Naive B cell (primary cell): ENCODE results near the gene GRM3. TPM values are rescaled to one million over a fixed set of nuclear protein-coding genes. Genes with fewer than 3 reads are reported as not detected.
A peak's percentile ranks its signal among the peaks of the same experiment; 100 is the strongest.

Experiments used
- ATAC-seq, 2 donors: fragments of 150-1000 bp; cut with Tn5 transposase; 2 replicates each; pipeline ENCODE4 v1.10.0; 2021; ENCODE audit warnings: low read depth in 2 of 2, mild to moderate bottlenecking in 2 of 2, moderate library complexity in 2 of 2
- DNase-seq: peaks from one replicate; pipeline ENCODE4 v3.0.0; 2022
- H3K27ac Mint-ChIP-seq, 6 donors: one replicate each; pipeline ENCODE4 v1.8.0; 2020 to 2022; ENCODE audit warnings: mild to moderate bottlenecking in 6 of 6, mixed read lengths in 6 of 6, moderate library complexity in 5 of 6, inconsistent platforms in 2 of 6
- H3K27me3 Mint-ChIP-seq, 3 donors: one replicate each; pipeline ENCODE4 v1.8.0; 2021 to 2022; ENCODE audit warnings: mixed read lengths in 3 of 3, mild to moderate bottlenecking in 1 of 3
- H3K36me3 Mint-ChIP-seq, 2 donors: one replicate each; pipeline ENCODE4 v1.8.0; 2020 to 2022; ENCODE audit warnings: mixed read lengths in 2 of 2, inconsistent platforms in 1 of 2, mild to moderate bottlenecking in 1 of 2
- H3K4me1 Mint-ChIP-seq, 3 donors: one replicate each; pipeline ENCODE4 v1.8.0; 2020 to 2022; ENCODE audit warnings: mixed read lengths in 3 of 3, inconsistent platforms in 1 of 3, mild to moderate bottlenecking in 1 of 3, moderate library complexity in 1 of 3
- H3K4me3 Mint-ChIP-seq, 8 donors: one replicate each; pipeline ENCODE4 v1.8.0; 2020 to 2022; ENCODE audit warnings: mild to moderate bottlenecking in 8 of 8, mixed read lengths in 8 of 8, moderate library complexity in 8 of 8, inconsistent platforms in 2 of 8
- H3K9me3 Mint-ChIP-seq, 7 donors: one replicate each; pipeline ENCODE4 v1.8.0; 2020 to 2022; ENCODE audit warnings: mixed read lengths in 7 of 7, mild to moderate bottlenecking in 5 of 7, inconsistent platforms in 2 of 7, moderate library complexity in 1 of 7
- polyA plus RNA-seq, 6 donors: library from polyadenylated mRNA; unstranded; fragments of 300-500 nt; fragmentation: Illumina TruSeq; gene quantifications; one replicate each; pipeline ENCODE4 v1.2.3, GENCODE V29; 2021; ENCODE audit warnings: low read depth in 6 of 6

Gene GRM3
- polyA plus RNA-seq, 6 donors from 2014 or later: 0.05 to 0.06 TPM; not detected in 4

DNA sequence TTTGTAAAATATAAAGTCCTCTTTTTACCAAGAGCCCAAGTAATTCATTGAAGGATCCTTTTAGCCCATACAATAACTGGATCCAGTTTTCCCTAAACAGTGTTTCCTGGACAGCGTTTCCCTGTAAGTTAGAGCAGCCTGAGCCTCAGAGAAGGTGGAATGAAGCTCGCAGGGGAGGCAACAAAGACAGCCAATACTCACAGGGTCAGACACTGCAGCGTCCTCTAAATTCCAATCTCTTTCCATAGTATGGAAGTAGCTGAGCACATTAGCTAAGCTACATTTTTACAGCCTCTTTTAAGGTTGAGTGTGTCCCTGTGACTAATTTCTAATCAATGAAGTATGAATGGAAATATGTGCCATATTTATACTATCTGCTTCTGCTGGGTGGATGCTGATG is 193.5 kb downstream of the GRM3 start:
- no peaks in the 10 kb centered on the region for H3K4me1 Mint-ChIP-seq
- ATAC-seq (no peak), DNase-seq (no peak)
- peaks cover 0 to 2% (median 0%) of the 10 kb centered on the region in 7 donors for H3K9me3 Mint-ChIP-seq
- H3K27ac Mint-ChIP-seq: no peak overlapping the region
- no peak overlapping the region for H3K4me3 Mint-ChIP-seq
- peaks cover 0 to 7% (median 0%) of the 10 kb centered on the region in 3 donors for H3K27me3 Mint-ChIP-seq
- H3K36me3 Mint-ChIP-seq: no peaks in the 10 kb centered on the region

DNA sequence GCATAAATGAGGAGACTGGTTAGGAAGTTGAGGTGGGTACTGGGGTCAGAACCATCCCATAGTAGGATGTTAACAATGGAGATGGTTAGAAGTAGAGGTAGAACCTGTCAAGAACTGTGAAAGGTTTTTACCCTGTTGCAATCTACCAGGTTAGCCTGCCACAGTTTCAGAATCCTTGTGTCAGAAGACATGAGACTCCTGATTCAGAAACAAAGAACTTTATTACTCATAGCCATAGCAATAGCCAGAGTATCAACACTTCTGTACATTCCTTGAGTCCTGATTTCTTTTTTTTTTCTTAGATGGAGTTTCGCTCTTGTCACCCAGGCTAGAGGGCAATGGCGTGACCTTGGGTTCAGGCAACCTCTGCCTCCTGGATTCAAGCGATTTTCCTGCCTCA is 200.9 kb downstream of the GRM3 start:
- H3K36me3 Mint-ChIP-seq: no peaks in the 10 kb centered on the region
- no peak overlapping the region for H3K27ac Mint-ChIP-seq
- peaks cover 0 to 6% (median 0%) of the 10 kb centered on the region in 7 donors for H3K9me3 Mint-ChIP-seq

DNA sequence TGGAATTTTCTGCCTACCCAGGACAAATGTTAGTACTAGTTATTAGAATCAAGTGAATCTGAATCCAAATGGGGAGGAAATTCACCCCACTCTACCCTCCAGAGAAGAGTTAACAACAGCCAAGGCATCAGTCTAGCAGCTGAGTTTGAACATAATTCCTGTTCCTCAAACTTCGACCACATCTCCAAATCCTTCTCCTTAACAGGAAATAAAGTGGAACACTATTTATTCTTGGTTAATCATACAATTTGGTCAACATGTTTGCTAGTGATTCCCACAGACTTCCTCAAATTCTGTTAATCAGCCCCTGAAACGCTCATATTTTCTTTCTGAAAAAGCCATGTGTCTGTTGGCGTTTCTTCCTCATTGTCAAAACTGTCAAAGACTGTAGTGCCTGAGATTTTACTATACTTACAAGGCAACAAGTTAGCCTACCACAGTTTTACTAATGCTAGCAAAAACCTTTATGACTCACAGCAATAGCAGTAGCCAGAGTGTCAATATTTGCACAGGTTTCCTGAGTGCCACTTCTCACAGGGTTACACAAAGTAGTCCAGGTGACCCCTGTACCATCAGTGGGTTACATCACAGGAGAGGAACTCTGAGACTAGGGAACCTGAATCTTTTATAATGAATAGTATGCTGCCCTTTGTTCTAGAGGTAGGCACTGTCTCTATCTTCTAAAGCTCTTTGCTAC is 202.9 kb downstream of the GRM3 start:
- Mint-ChIP-seq H3K4me1 (no peaks in the 10 kb centered on the region), H3K9me3 (peaks cover 0 to 6% (median 0%) of the 10 kb centered on the region in 7 donors), H3K4me3 (no peak overlapping the region), H3K27me3 (peaks cover 0 to 12% (median 8%) of the 10 kb centered on the region in 3 donors), H3K27ac (no peak overlapping the region), H3K36me3 (no peaks in the 10 kb centered on the region)
- ATAC-seq: no peak
- no peak for DNase-seq

More for the DNA sequence above, 200.9 kb downstream of the GRM3 start:
- H3K27me3 Mint-ChIP-seq: peaks cover 0 to 8% (median 5%) of the 10 kb centered on the region in 3 donors
- ATAC-seq: no peak
- no peaks in the 10 kb centered on the region for H3K4me1 Mint-ChIP-seq
- no peak overlapping the region for H3K4me3 Mint-ChIP-seq
- no peak for DNase-seq

DNA sequence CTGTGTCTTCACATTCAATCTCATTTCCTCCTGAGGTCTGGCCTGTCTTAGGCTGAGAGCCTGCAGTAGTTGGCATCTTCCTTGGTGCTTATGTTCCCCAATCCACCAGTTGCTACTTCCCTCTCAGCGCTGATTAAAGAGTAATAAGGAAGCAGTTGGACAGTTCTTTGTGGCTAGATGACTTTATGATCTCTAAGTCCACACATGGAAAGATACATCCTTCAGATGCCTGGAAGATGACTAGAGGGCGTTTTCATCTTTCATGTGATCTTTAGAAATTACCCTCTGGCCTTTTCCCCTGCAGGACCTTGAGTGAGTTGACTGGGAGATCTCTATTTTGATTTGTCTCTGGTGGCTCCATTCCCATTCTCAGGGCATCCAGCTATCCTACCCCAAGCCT is 204.5 kb downstream of the GRM3 start:
- Mint-ChIP-seq H3K4me3 (no peak overlapping the region), H3K36me3 (no peaks in the 10 kb centered on the region)
- no peak for DNase-seq

DNA sequence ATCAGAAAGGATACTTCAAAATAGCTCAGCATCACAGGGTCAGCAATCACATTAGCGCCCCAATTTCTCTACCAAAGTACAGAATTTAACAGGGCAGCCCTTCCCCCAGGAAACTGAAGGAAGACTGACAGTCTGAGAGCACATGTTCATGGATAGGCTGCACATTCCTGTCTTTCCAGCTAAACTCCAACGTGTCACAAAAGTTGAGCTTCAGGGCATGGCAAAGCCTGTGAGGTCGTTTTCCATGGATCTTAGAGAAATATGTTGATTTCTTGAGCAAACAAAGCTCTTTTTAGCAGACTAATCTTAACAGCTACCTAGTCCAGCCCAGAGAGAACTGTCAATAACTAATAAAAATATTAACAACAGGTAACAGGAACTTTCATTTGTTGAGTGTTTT is 207.9 kb downstream of the GRM3 start:
- H3K36me3 Mint-ChIP-seq: no peaks in the 10 kb centered on the region
- peaks cover 0 to 3% (median 0%) of the 10 kb centered on the region in 7 donors for H3K9me3 Mint-ChIP-seq
- DNase-seq (no peak), ATAC-seq (no peak)
- H3K27me3 Mint-ChIP-seq: peaks cover 0 to 19% (median 1%) of the 10 kb centered on the region in 3 donors
- H3K4me3 Mint-ChIP-seq: no peak overlapping the region
- H3K27ac Mint-ChIP-seq: no peak overlapping the region
- H3K4me1 Mint-ChIP-seq: no peaks in the 10 kb centered on the region

More for the DNA sequence above, 204.5 kb downstream of the GRM3 start:
- H3K27ac Mint-ChIP-seq: peak overlapping the region in 1 of 6 donors; percentile 59
- H3K27me3 Mint-ChIP-seq: peaks cover 0 to 12% (median 8%) of the 10 kb centered on the region in 3 donors
- no peaks in the 10 kb centered on the region for H3K4me1 Mint-ChIP-seq
- H3K9me3 Mint-ChIP-seq: peaks cover 0 to 6% (median 0%) of the 10 kb centered on the region in 7 donors
- no peak for ATAC-seq

DNA sequence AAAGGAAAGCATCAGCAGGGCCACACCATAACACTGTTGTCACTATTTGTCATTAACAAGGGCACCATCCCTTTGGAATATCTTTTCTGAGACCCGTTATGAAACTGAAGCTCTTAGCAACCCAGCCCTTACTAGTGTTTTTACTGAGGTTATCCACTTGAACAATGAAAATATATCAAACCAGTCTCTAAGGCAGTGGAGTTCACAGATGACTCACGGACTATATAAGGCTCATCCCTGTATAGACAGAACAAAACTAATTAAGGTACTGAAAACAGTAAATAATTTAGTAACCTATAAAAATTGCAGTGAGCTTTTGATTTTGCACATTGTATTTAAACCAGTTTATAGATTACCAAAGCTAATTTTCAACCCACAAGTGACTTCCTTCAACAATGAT is 219.7 kb downstream of the GRM3 start:
- Mint-ChIP-seq H3K36me3 (peaks cover 0 to 2% of the 10 kb centered on the region in 2 donors), H3K4me1 (no peaks in the 10 kb centered on the region), H3K9me3 (peaks cover 0 to 6% (median 3%) of the 10 kb centered on the region in 7 donors), H3K4me3 (no peak overlapping the region), H3K27me3 (no peaks in the 10 kb centered on the region), H3K27ac (no peak overlapping the region)
- ATAC-seq (no peak), DNase-seq (no peak)

DNA sequence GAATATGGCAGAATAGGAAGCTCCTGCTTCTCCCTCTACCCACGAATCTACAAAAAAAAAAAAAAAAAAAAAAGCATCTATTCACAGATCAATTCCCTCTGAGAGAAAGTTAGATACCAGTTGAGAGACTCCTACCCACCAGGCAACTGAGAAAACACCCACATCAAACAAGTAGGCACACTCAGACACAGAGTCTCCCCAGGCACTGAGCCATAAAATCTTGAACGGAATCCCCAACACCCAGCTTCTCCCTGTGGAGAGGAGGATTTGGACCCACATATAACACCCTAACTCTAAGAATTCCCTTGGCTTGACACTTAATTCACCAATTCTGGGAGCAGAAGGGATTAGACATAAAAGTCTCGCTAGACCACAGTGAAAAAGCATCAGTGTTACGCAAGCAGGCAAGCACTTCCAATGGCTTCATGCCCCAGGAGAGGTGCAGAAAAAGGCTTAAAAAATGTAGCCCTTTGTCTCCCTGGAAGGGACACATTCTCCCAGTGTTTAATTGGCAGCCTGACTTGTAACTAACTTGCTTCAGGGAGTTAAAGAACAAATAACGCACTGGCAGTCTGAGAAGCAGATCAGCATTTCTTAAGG is 223.6 kb downstream of the GRM3 start:
- no peak overlapping the region for H3K4me3 Mint-ChIP-seq
- ATAC-seq (no peak), DNase-seq (no peak)
- H3K9me3 Mint-ChIP-seq: peaks cover 4 to 15% (median 8%) of the 10 kb centered on the region in 7 donors
- peaks cover 0 to 17% of the 10 kb centered on the region in 2 donors for H3K36me3 Mint-ChIP-seq
- H3K27me3 Mint-ChIP-seq: no peaks in the 10 kb centered on the region
- no peak overlapping the region for H3K27ac Mint-ChIP-seq
- no peaks in the 10 kb centered on the region for H3K4me1 Mint-ChIP-seq

DNA sequence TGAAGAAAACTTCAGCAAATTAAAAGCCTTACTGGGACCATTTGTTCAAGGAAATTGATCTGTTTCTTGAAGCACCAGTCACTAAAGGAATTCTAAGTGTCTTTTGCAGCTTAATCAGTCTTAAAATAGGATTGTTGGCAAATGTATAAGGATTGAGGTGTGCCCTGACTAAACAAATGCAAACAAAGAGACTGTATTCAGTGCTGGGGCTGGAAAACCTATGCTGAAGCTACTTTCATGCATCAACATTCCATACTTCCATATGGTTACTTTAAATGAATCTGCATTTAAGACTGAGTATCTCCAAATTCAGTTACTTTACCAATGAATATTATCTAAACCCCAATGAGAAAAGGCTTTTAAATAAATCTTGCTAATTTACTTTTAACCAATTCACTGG is 232.4 kb downstream of the GRM3 start:
- no peaks in the 10 kb centered on the region for H3K36me3 Mint-ChIP-seq
- H3K4me1 Mint-ChIP-seq: no peaks in the 10 kb centered on the region
- H3K4me3 Mint-ChIP-seq: no peak overlapping the region
- H3K27me3 Mint-ChIP-seq: peaks cover 0 to 4% (median 0%) of the 10 kb centered on the region in 3 donors
- no peak for DNase-seq
- no peak for ATAC-seq
- H3K9me3 Mint-ChIP-seq: peaks cover 0 to 10% (median 2%) of the 10 kb centered on the region in 7 donors
- H3K27ac Mint-ChIP-seq: no peak overlapping the region

DNA sequence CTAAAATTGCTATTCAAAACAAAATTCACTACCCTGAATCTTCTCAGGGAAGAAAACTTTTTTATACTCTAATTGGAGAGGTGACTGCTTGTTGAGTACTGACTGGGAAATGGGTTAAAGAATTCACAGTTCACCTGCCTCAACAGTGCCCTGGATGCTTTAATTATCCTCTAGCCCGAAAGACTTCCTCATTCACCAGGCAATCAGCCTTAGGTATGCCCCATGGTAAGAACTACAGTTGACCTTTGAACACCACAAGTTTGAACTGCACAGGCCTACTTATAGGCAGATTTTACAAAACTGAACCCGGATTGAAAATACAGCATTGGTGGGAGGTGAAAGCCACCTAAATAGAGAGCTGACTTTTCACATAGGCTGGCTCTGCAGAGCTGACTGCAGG is 240.4 kb downstream of the GRM3 start:
- H3K4me1 Mint-ChIP-seq: no peaks in the 10 kb centered on the region
- no peak overlapping the region for H3K27ac Mint-ChIP-seq
- ATAC-seq: no peak
- DNase-seq: no peak
- no peaks in the 10 kb centered on the region for H3K36me3 Mint-ChIP-seq
- peaks cover 0 to 1% (median 0%) of the 10 kb centered on the region in 7 donors for H3K9me3 Mint-ChIP-seq
- H3K4me3 Mint-ChIP-seq: no peak overlapping the region
- H3K27me3 Mint-ChIP-seq: peaks cover 0 to 4% (median 0%) of the 10 kb centered on the region in 3 donors

DNA sequence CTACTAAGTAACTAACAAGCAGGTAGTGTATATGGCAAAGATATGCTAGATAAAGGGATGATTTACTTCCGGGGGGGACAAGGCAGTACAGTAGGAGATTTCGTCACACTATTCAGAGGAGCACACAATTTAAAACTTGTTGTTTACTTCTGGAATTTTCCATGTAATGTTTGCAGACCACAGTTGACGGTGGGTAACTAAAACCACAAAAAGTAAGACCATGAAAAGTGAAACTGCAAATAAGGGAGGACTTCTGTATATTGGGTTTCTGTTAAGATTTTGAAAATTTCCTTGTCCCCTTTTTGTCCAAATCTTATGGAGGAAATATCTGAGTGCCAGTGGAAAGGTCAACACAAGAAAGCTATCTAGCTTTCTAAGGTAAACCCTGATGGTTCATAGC is 245.8 kb downstream of the GRM3 start:
- DNase-seq (no peak), ATAC-seq (no peak)
- Mint-ChIP-seq H3K27ac (peak overlapping the region in 1 of 6 donors; percentile 33), H3K27me3 (no peaks in the 10 kb centered on the region), H3K4me3 (no peak overlapping the region), H3K4me1 (no peaks in the 10 kb centered on the region), H3K36me3 (no peaks in the 10 kb centered on the region), H3K9me3 (peaks cover 0 to 1% (median 0%) of the 10 kb centered on the region in 7 donors)

DNA sequence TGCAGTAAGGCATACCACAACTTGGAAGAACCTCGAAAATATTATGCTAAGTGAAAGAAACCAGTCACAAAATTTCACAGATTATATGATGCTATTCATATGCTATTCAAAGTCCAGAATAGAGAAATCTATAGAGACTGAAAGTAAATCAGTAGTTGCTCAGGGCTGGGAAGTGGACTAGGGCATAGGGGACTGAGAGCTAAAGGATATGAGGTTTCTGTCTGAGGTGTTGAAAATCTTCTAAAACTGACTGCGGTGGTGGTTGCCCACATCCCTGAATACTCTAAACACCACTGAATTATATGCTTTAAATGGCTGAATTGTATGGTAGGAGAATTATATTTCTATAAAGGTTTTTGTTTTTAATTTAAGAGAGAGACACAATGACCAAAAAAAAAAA is 254.5 kb downstream of the GRM3 start:
- H3K27me3 Mint-ChIP-seq: no peaks in the 10 kb centered on the region
- no peak for ATAC-seq
- peaks cover 0 to 3% (median 0%) of the 10 kb centered on the region in 3 donors for H3K4me1 Mint-ChIP-seq
- no peak overlapping the region for H3K27ac Mint-ChIP-seq
- no peak overlapping the region for H3K4me3 Mint-ChIP-seq
- no peak for DNase-seq
- H3K36me3 Mint-ChIP-seq: no peaks in the 10 kb centered on the region
- no peaks in the 10 kb centered on the region for H3K9me3 Mint-ChIP-seq

DNA sequence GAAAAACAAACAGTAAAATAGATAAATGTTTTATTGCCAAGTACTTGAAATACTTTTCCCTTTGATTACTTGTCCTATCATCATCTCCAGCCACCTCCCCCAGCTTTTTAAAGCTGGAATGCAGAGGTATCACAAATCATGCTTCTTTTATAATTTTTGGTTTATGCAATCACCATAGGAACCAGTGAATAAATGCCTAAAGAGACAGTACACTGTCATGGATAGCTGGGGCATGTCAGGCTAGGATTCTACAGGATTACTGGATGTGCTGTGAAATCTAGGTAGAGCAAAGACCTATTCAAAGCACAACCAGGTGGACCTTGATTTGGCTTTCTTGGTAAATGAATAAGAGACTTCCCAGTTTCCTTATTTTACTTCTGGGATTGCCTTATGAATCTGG is 257.2 kb downstream of the GRM3 start:
- ATAC-seq (no peak), DNase-seq (no peak)
- Mint-ChIP-seq H3K36me3 (no peaks in the 10 kb centered on the region), H3K4me3 (no peak overlapping the region), H3K4me1 (peaks cover 0 to 5% (median 3%) of the 10 kb centered on the region in 3 donors), H3K27ac (no peak overlapping the region), H3K9me3 (no peaks in the 10 kb centered on the region), H3K27me3 (peaks cover 0 to 9% (median 4%) of the 10 kb centered on the region in 3 donors)

DNA sequence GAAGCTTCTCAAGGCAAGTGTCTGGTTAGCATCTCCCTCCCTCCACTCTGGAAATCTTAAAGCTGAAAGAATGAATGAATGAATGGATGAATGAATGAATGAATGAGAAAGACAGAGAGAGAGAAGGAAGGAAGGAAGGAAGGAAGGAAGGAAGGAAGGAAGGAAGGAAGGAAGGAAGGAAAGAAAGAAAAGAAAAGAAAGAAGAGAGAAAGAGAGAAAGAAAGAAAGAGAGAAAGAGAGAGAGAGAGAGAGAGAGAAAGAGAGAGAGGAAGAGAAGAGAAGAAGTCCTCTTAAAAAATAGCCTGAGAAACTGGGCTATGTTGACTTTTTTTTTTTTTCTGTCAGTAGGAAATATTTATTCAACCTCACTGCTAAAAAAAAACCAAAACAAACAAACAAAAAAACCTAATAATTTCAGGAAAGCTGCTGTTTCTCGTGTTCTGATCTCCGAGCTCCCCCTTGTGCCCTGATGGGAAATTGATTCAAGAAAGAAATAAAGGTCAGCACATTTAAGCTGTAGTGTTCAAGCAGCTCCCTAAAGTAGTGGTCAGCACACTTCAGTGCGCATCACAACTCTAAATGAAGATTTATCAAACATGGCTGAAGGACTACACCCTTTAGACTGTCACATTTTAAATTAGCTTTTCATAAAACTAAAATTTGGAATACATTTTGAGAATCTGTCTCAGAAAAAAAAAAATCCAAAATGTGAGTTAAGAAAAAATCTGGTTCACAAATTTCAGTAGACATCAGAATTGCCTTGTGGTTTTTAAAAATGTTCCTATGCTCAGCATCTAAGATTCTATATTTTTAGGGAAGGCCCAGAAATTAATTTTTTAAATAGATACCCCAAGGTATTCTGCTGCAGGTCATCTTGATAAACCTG is 261.5 kb downstream of the GRM3 start:
- Mint-ChIP-seq H3K9me3 (no peaks in the 10 kb centered on the region), H3K4me1 (peaks cover 0 to 5% (median 0%) of the 10 kb centered on the region in 3 donors), H3K36me3 (no peaks in the 10 kb centered on the region), H3K4me3 (no peak overlapping the region), H3K27ac (peak overlapping the region in 2 of 6 donors; percentile 16 to 77), H3K27me3 (peaks cover 0 to 9% (median 4%) of the 10 kb centered on the region in 3 donors)
- DNase-seq: no peak
- ATAC-seq: no peak
